WTC11 (cell line): ENCODE measurements around the gene LAMA3. TPM values are rescaled to one million over a fixed set of nuclear protein-coding genes. Genes with fewer than 3 reads are reported as not detected.

Source experiments
- ATAC-seq: fragments of 200-7000 bp; cut with Tn5 transposase; 2 replicates; pipeline ENCODE4 v1.10.0; 2021; ENCODE audit warnings: mild to moderate bottlenecking, moderate library complexity
- CTCF ChIA-PET: fragments of 300-600 bp; sonication (Branson Sonifier 250); formaldehyde crosslinking; loops from one replicate; lab custom pipeline; 2021; ENCODE audit warnings: antibody characterized with exemption; lab: Charles Lee
- POLR2A ChIA-PET: fragments of 350-600 bp; sonication (Branson Sonifier 250); formaldehyde crosslinking; loops from one replicate; lab custom pipeline; 2021; ENCODE audit warnings: antibody characterized with exemption; lab: Charles Lee
- DNase-seq: peaks from one replicate; pipeline ENCODE4 v3.0.0; 2021; ENCODE audit warnings: low spot score
- H3K27ac Mint-ChIP-seq: 2 replicates; pipeline ENCODE4 v1.8.0; 2021; ENCODE audit warnings: mixed read lengths
- H3K27me3 Mint-ChIP-seq: 2 replicates; pipeline ENCODE4 v1.8.0; 2021; ENCODE audit warnings: low read depth, mild to moderate bottlenecking, moderate library complexity, mixed read lengths
- H3K36me3 Mint-ChIP-seq: 2 replicates; pipeline ENCODE4 v1.8.0; 2021; ENCODE audit warnings: mixed read lengths
- H3K4me1 Mint-ChIP-seq: 2 replicates; pipeline ENCODE4 v1.8.0; 2022; ENCODE audit warnings: mixed read lengths
- H3K4me3 Mint-ChIP-seq: 2 replicates; pipeline ENCODE4 v1.8.0; 2021; ENCODE audit warnings: mild to moderate bottlenecking, moderate library complexity, mixed read lengths
- H3K9me3 Mint-ChIP-seq: 2 replicates; pipeline ENCODE4 v1.8.0; 2021; ENCODE audit warnings: mixed read lengths
- CBFB ChIP-seq: sonication (generic); formaldehyde crosslinking; IDR thresholded peaks from 2 replicates; pipeline ENCODE4 v1.8.1; 2022; ENCODE audit warnings: mild to moderate bottlenecking, low read depth, missing genetic modification reagents
- CREB1 ChIP-seq: sonication (generic); formaldehyde crosslinking; IDR thresholded peaks from 2 replicates; pipeline ENCODE4 v1.8.0; 2023; ENCODE audit warnings: mild to moderate bottlenecking, missing genetic modification reagents
- EMX1 ChIP-seq: fragments of 250-450 bp; sonication (Bioruptor Pico); IDR thresholded peaks from 2 replicates; pipeline ENCODE4 v1.8.0; 2021; ENCODE audit warnings: mild to moderate bottlenecking
- FOXK1 ChIP-seq: sonication (generic); formaldehyde crosslinking; IDR thresholded peaks from 2 replicates; pipeline ENCODE4 v1.8.0; 2022; ENCODE audit warnings: mild to moderate bottlenecking, moderate library complexity, missing genetic modification reagents
- GTF2I ChIP-seq: fragments of 250-450 bp; sonication (Bioruptor Pico); conservative IDR thresholded peaks from 2 replicates; pipeline ENCODE4 v1.4.0; 2021; ENCODE audit warnings: mild to moderate bottlenecking
- IRF2 ChIP-seq: sonication (generic); formaldehyde crosslinking; IDR thresholded peaks from 2 replicates; pipeline ENCODE4 v1.8.0; 2022; ENCODE audit warnings: low read depth, missing genetic modification reagents, borderline replicate concordance
- JUN ChIP-seq: sonication (generic); formaldehyde crosslinking; IDR thresholded peaks from 2 replicates; pipeline ENCODE4 v1.8.0; 2023; ENCODE audit warnings: mild to moderate bottlenecking, missing genetic modification reagents
- MYBL2 ChIP-seq: sonication (generic); formaldehyde crosslinking; IDR thresholded peaks from 2 replicates; pipeline ENCODE4 v1.8.1; 2023; ENCODE audit warnings: mild to moderate bottlenecking, moderate library complexity, missing genetic modification reagents
- NR3C1 ChIP-seq: sonication (generic); formaldehyde crosslinking; conservative IDR thresholded peaks from 2 replicates; pipeline ENCODE4 v1.8.1; 2023; ENCODE audit warnings: low read depth, mild to moderate bottlenecking, missing genetic modification reagents
- OVOL2 ChIP-seq: fragments of 250-450 bp; sonication (Bioruptor Pico); IDR thresholded peaks from 2 replicates; pipeline ENCODE4 v1.9.0; 2021; ENCODE audit warnings: mild to moderate bottlenecking, borderline replicate concordance
- RELA ChIP-seq: sonication (generic); formaldehyde crosslinking; IDR thresholded peaks from 2 replicates; pipeline ENCODE4 v1.8.1; 2022; ENCODE audit warnings: missing genetic modification reagents, mild to moderate bottlenecking, borderline replicate concordance
- SMAD3 ChIP-seq: sonication (generic); formaldehyde crosslinking; IDR thresholded peaks from 2 replicates; pipeline ENCODE4 v1.8.0; 2022; ENCODE audit warnings: missing genetic modification reagents, mild to moderate bottlenecking, borderline replicate concordance
- SP1 ChIP-seq: sonication (generic); formaldehyde crosslinking; conservative IDR thresholded peaks from 2 replicates; pipeline ENCODE4 v1.8.1; 2022; ENCODE audit warnings: missing genetic modification reagents
- TEAD4 ChIP-seq: sonication (generic); formaldehyde crosslinking; IDR thresholded peaks from 2 replicates; pipeline ENCODE4 v1.8.0; 2022; ENCODE audit warnings: mild to moderate bottlenecking, missing genetic modification reagents
- ZBTB21 ChIP-seq: sonication (generic); formaldehyde crosslinking; IDR thresholded peaks from 2 replicates; pipeline ENCODE4 v1.8.1; 2023; ENCODE audit warnings: mild to moderate bottlenecking, missing genetic modification reagents, borderline replicate concordance
- total RNA-seq: library from RNA; stranded (reverse); gene quantifications from 3 replicates; pipeline ENCODE4 v1.2.3, GENCODE V29; 2021
- TF ChIP-seq, protein P1 (sequence below): sonication (generic); formaldehyde crosslinking; IDR thresholded peaks from 2 replicates; pipeline ENCODE4 v1.8.1; 2023; ENCODE audit warnings: mild to moderate bottlenecking, missing genetic modification reagents, moderate library complexity
- TF ChIP-seq, protein P2 (sequence below): sonication (generic); formaldehyde crosslinking; IDR thresholded peaks from 2 replicates; pipeline ENCODE4 v1.8.1; 2023; ENCODE audit warnings: mild to moderate bottlenecking, missing genetic modification reagents
- TF ChIP-seq, protein P3 (sequence below): sonication (generic); formaldehyde crosslinking; IDR thresholded peaks from 2 replicates; pipeline ENCODE4 v1.8.1; 2023; ENCODE audit warnings: mild to moderate bottlenecking, missing genetic modification reagents, borderline replicate concordance
- TF ChIP-seq, protein P4 (sequence below): fragments of 250-450 bp; sonication (Bioruptor Pico); conservative IDR thresholded peaks from 2 replicates; pipeline ENCODE4 v1.9.0; 2021; ENCODE audit warnings: mild to moderate bottlenecking
- TF ChIP-seq, protein P5 (sequence below): sonication (generic); formaldehyde crosslinking; IDR thresholded peaks from 2 replicates; pipeline ENCODE4 v1.8.1; 2023; ENCODE audit warnings: mild to moderate bottlenecking, moderate library complexity, missing genetic modification reagents

LAMA3 gene
- total RNA-seq, 1 experiment from 2014 or later = 0.83 TPM

DNA sequence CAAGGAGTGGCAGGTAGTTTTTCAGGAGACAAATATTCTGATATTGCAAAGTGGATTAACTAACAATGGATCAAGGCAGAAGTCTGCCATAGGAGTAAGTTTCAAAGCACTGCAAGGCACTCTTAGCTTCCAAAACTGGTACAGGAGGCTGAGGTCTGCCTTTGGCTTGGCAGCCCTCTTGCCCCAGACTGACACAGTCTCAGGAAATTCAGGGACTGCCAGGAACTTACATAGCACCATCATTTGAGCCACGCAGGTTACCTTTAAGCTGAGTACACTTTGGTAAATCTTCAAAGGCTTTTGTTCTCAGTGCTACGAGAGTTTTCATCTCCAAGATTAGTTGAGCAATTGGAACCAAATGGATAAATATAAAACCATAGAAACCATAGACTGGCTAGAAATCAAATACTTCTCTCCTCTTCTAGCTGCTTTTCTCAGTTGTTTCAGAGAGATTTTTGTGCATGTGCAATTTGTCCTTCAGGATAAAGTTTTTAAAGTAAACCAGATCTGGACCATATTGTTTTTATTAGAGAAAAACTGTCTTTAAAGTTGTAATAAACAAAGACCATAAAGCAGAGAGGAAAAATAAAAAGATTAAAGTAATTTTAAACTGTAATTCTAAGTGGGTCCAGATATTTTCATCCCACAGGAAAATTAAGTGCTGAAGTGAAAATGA is 45.3 kb upstream of the LAMA3 start (continued):
- TF ChIP-seq GTF2I (CRISPR knock-in tag) (no peak), MYBL2 (no peak), TEAD4 (CRISPR knock-in tag) (no peak), FOXK1 (CRISPR knock-in tag) (no peak), IRF2 (CRISPR knock-in tag) (no peak), JUN (CRISPR knock-in tag) (no peak), NR3C1 (CRISPR knock-in tag) (no peak)
- TF ChIP-seq, protein P1, sequence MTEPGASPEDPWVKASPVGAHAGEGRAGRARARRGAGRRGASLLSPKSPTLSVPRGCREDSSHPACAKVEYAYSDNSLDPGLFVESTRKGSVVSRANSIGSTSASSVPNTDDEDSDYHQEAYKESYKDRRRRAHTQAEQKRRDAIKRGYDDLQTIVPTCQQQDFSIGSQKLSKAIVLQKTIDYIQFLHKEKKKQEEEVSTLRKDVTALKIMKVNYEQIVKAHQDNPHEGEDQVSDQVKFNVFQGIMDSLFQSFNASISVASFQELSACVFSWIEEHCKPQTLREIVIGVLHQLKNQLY (CRISPR knock-in tag) = no peak
- TF ChIP-seq, protein P2, sequence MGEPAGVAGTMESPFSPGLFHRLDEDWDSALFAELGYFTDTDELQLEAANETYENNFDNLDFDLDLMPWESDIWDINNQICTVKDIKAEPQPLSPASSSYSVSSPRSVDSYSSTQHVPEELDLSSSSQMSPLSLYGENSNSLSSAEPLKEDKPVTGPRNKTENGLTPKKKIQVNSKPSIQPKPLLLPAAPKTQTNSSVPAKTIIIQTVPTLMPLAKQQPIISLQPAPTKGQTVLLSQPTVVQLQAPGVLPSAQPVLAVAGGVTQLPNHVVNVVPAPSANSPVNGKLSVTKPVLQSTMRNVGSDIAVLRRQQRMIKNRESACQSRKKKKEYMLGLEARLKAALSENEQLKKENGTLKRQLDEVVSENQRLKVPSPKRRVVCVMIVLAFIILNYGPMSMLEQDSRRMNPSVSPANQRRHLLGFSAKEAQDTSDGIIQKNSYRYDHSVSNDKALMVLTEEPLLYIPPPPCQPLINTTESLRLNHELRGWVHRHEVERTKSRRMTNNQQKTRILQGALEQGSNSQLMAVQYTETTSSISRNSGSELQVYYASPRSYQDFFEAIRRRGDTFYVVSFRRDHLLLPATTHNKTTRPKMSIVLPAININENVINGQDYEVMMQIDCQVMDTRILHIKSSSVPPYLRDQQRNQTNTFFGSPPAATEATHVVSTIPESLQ = no peak
- TF ChIP-seq, protein P3, sequence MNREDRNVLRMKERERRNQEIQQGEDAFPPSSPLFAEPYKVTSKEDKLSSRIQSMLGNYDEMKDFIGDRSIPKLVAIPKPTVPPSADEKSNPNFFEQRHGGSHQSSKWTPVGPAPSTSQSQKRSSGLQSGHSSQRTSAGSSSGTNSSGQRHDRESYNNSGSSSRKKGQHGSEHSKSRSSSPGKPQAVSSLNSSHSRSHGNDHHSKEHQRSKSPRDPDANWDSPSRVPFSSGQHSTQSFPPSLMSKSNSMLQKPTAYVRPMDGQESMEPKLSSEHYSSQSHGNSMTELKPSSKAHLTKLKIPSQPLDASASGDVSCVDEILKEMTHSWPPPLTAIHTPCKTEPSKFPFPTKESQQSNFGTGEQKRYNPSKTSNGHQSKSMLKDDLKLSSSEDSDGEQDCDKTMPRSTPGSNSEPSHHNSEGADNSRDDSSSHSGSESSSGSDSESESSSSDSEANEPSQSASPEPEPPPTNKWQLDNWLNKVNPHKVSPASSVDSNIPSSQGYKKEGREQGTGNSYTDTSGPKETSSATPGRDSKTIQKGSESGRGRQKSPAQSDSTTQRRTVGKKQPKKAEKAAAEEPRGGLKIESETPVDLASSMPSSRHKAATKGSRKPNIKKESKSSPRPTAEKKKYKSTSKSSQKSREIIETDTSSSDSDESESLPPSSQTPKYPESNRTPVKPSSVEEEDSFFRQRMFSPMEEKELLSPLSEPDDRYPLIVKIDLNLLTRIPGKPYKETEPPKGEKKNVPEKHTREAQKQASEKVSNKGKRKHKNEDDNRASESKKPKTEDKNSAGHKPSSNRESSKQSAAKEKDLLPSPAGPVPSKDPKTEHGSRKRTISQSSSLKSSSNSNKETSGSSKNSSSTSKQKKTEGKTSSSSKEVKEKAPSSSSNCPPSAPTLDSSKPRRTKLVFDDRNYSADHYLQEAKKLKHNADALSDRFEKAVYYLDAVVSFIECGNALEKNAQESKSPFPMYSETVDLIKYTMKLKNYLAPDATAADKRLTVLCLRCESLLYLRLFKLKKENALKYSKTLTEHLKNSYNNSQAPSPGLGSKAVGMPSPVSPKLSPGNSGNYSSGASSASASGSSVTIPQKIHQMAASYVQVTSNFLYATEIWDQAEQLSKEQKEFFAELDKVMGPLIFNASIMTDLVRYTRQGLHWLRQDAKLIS (CRISPR knock-in tag) = no peak
- TF ChIP-seq, all 79 proteins: peak for 0

DNA sequence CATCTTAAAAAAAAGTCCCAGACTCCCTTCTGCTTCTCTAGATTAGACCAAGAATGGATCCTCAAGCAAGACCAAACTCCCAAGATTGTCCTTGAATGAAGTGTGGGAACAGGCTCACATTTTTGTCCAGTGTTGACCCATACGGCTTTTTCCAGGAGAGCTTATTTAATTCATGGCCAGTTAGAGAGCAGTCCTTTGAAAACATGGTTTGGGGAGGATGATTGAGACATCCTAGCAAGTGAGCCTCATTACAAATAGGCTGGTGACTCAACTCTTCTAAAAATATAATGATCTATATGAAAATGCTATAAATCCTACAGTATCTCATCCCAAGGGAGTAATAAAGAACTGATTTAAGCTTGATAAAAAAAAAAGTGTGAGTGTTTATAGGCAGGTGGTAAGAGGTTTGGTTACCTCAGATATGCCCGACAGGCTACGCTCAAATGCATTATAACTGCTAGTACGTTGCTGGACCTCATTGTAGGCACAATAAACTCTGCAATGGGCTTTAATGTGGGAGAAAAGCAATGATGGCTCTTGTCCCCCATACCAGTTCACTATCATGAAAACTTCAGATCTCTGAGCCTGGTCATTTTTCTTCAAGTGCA is 43.6 kb upstream of the LAMA3 start:
- Mint-ChIP-seq H3K36me3 (peaks cover 11% of the 10 kb centered on the region), H3K27ac (no peak overlapping the region), H3K4me1 (peaks cover 13% of the 10 kb centered on the region), H3K27me3 (peaks cover 3% of the 10 kb centered on the region; the same call in 1 of the 2 replicates), H3K9me3 (peaks cover 16% of the 10 kb centered on the region), H3K4me3 (no peak overlapping the region)
- no peak for DNase-seq
- POLR2A ChIA-PET = no interaction called here
- ATAC-seq = no peak
- CTCF ChIA-PET = no interaction called here
- no peak for TF ChIP-seq SP1
- no peak for TF ChIP-seq ZBTB21
- no peak for TF ChIP-seq CREB1 (CRISPR knock-in tag)
- TF ChIP-seq, protein P4, sequence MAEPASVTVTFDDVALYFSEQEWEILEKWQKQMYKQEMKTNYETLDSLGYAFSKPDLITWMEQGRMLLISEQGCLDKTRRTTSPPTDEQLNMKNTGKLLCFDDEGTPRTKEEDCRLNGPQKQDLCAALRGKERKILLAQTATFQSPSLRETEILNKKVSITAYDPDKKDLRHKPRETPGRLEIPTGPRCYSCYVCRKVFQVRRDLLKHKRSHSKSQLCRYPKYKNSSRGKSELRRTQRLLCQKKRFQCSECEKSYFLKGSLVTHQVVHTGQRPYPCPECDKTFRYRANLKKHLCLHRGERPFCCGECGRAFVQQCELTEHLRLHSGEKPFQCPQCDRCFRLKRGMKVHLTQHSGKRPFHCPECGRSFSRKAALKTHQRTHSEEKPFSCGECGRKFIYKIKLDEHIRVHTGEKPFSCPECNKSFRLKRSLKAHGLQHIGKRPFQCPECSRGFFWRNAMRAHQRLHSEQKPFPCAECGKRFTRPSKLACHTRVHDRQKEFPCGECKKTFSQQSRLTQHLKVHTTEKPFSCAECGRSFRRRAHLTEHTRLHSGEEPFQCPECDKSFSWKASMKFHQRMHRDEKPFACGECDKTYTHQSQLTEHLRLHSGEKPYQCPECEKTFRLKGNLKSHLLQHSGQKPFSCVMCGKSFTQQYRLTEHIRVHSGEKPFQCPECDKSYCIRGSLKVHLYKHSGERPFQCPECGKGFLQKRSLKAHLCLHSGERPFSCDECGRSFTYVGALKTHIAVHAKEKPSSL (CRISPR knock-in tag) = no peak
- TF ChIP-seq, protein P2 = no peak
- no peak for TF ChIP-seq OVOL2 (CRISPR knock-in tag)
- no peak for TF ChIP-seq SMAD3
- TF ChIP-seq EMX1 (CRISPR knock-in tag) = no peak
- no peak for TF ChIP-seq CBFB (CRISPR knock-in tag)
- no peak for TF ChIP-seq RELA (CRISPR knock-in tag)
- TF ChIP-seq, protein P5, sequence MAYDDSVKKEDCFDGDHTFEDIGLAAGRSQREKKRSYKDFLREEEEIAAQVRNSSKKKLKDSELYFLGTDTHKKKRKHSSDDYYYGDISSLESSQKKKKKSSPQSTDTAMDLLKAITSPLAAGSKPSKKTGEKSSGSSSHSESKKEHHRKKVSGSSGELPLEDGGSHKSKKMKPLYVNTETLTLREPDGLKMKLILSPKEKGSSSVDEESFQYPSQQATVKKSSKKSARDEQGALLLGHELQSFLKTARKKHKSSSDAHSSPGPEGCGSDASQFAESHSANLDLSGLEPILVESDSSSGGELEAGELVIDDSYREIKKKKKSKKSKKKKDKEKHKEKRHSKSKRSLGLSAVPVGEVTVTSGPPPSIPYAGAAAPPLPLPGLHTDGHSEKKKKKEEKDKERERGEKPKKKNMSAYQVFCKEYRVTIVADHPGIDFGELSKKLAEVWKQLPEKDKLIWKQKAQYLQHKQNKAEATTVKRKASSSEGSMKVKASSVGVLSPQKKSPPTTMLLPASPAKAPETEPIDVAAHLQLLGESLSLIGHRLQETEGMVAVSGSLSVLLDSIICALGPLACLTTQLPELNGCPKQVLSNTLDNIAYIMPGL = no peak
